Measurements from ENCODE around the gene FOXC2.

The FOXC2 gene

DNA sequence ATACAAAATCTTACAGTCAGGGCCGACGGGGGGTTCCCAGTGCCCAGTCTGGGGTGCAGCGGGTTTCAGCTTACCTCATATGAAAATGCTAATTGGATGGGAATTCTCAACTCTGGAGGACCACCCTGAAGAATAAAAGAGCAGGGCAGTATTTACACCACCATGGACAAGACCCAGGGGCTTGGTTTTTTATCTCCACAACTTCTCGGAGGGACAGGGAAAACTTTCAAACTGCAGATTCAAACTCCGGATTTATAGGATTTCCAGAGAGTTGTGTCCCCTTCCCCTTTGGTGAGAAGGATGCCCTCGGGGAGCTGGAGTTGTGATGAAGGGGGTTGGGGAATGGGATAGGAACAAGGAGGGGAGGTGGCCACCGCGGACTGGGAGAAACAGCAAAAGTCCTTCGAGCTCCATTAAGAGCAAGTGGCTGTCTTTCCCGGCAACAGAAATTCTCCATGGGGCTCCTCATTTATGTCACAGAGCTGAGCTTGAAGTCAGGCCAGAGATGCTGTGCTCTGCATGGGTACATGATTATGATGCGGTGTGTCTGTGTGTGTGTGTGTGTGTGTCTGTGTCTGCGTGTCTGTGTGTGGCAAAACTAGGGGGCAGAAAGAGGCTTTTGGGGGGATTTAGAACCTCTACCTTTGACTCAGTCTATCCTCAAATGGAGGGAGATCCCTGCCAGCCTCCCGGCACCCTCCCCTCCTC, 27.4 kb downstream of the FOXC2 start:
- no peak for DNase-seq

- DNase-seq = no peak
These were observed 28.1 kb downstream of the FOXC2 start for GRCh38 chr16:86594721-86595120.

GRCh38 chr16:86595983-86596605, 29.5 kb downstream of the FOXC2 start:
- DNase-seq = no peak

GRCh38 chr16:86597126-86597879, 30.7 kb downstream of the FOXC2 start:
- no peak for DNase-seq

DNA sequence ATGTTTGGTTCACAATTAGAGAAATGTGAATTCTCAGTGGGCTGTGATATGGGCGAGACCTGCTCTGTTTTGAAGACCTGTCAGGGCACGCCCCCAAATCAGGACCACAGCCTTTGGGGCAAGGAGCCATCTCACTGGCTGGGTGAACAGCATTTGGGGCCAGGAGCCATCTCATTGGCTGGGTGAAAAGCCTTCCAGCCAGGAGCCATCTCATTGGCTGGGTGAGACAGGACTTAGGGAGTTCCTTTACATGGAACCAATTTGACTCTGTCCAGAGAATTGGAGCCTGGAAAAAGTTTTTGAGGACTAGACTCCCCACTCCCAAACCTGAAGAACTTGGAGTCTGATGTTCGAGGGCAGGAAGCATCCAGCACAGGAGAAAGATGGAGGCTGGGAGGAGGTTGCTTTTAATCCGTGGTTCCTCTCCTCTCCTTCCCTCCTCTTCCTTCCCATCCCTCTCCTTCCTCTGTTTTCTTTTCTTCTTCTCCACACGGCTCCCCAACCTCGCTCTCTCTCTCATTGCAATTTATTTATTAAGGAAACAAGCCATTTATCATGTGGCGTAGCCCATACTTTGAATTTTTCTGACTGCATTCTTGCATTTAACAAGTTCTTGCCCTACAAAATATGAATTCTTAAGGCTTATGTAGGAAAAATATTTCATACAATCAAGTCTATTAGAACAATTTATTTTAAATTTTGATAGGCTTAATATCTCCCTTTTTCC, 31.4 kb downstream of the FOXC2 start:
- no peak for DNase-seq

- DNase-seq = no peak
These were observed 32.3 kb downstream of the FOXC2 start for GRCh38 chr16:86598607-86599565.

DNA sequence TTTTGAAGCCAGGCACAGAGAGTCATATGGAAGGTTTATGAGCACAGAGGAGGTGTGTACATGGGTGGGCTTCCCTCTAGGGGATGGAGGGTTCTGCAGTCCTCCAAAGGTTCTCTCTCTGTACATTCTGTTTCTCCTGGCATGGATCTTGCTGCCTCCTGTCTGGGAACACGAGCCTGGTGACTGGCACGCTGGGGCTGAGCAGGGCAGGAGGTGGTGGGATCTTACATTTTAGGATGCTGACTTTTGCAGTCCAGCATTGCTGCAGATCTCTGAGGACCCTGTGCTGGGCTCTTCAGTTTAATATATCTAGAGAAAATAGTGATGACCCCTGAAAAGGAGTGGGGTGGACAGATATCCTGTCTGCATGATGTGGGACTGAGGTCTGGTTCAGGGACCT, 34.7 kb downstream of the FOXC2 start:
- DNase-seq = no peak

DNA sequence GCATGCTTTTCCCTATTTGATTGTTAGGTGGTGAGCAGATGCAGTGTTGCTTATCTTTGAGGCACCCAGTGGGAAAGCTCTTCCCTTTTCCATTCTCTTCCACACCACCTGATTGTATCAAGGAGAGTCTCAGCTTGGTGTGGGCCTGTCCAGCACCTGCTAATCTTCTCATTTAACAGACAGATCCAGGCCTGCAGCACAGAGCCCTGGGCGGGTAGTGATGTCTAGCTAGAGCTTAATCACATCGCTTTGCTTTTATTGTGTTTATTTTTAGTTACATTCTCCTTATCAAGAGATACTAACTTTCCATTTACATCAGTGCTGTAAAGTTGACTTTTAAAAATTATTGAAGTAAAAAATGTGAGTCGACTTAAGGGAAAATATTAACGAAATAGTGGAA, 35.9 kb downstream of the FOXC2 start:
- no peak for DNase-seq

DNA sequence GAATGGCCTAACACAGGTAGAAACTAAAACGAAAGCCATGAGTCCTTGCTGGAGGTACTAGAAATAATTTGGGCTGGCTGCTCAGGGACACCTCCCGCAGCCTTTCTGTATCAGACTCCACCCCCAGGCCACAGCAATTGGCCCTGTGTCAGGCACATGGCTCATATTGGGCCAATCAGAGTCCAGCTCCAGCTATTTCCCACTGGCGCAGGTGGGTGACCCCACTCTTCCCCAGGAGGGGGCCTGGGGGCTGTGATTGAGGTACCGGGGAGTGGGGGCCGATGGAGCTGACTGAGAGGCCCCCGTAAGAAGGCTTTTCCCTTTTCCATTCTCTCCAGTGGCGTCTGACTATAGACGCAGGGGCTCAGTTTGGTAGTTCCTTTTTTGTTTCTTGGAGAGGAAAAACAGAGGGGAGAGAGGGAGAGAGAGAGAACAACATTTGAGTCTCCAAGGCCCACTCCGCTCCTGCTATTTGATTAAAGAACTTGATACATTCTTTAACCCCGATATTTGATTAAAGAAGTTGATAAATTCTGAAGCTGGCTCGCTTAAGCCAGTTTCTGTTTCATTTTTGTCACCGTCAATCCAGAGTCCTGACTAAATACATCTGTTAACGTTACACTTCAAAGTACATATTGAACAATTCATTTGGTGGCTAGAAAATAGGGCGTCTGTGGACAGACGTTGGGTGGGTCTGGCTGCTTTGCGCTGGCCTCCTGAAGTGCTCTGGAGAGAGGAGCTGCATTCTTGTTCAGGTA, 38.0 kb downstream of the FOXC2 start:
- no peak for DNase-seq

DNA sequence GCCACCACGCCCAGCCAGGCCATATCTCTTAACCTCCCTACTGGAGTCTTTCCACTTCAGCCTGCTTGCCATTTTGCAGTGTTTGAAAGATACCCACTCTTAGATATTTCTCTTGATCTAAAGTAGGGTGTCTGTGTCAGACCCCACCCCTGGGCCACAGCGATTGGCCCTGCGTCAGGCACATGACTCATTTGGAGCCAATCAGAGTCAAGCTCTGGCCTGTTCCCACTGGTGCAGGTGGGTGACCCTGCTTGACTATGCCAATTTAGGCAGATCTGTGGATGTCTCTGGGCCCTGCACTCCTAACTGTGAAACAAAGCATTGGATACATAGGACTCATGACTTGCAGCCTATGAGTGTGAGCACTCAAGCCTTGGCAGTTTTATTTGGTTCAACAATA, 39.3 kb downstream of the FOXC2 start:
- DNase-seq = no peak

DNA sequence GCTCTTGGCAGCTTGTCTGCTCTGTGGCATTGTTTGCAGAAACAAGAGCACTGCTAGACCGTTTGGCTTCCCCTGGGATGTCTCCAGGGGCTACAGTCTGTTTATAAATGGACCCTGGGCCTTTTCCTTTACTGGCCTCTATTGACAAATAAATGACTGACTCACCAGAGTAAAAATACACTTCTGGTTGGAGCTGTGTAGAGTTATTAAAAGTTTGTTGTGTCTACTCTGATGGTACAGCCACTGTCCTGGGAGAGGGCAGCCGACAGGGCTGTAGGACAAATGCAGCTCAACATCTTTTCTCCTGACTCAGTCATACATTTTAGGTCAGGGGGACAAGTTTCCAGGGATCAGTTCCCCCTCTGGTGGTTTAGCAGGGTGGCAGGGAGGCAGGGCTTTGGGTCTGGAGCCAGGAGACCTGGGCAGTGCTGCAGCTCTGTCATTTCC, 41.7 kb downstream of the FOXC2 start:
- DNase-seq = no peak

DNA sequence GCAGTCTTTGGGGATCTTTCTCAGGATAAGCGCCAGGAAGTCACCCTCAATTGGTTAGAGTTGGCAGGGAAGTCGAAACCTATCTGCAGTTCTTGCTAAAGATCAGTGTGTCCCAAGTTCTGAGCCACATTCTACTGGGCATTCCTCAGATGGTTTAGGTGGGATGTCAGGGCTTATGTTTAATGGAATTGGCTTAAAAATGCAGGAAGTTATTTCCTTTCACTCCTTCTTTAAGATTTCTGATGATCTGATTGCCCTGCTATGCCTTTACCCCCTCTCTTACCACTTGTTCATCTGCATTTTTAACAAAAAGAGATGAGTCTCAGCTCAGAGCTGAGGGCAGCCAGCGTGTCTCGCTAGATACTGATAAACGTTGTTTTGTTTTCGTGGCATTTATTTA, 42.5 kb downstream of the FOXC2 start:
- DNase-seq = no peak

DNA sequence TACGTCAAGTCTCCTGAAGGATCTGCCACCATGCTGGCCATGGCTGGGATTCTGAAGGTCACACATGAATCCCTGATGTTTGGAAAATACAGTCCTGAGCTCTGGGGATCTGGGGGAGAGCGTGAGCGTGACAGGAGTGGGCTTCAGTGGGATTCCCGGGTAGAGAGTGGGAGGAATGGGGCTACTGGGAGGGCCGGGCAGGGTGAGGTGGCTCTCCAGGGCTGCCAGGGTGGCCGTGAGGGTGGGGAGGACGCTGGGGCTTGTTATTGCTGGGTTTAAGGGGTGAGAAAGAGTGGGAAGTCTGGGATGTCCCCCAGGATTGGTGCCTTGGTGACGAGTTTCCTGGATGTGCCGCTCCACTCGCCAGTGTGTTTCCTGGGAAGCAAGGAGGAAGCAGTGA, 43.0 kb downstream of the FOXC2 start:
- no peak for DNase-seq

DNA sequence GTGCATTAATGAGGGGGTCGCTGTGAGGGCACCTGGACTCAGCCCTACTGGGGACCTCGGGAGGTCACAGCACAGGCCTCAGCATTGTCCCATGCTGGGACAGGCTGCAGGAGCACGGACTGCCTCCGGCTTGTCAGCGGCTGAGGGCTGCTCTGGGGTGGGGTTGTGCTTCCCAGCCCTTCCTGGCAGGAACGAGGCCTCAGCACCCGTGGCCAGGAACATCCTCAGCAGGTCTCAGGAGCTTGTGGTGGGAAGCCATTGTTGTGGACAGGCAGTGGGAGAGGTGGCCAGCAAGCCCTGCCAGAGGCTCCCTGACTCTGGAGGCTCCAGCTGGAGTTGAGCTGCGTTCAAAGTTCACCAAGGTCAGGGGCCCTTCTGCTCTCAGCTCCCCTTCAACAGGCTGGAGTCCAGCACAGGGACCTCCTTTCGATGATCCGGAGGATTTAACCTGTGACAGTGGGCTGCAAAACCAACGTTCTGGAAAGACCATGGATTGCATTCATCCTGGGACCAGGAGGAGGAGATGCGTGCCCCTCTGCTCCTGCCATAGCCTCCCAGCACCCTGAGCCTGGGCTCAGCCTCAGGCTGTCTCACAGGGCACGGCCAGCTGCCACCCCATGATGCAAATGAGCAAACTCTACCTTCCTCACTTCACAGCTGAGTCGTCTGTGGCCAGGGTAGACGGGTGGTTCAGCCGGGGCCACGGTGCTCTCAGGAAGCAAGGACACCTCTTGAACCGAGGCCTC, 44.3 kb downstream of the FOXC2 start:
- DNase-seq = no peak

DNA sequence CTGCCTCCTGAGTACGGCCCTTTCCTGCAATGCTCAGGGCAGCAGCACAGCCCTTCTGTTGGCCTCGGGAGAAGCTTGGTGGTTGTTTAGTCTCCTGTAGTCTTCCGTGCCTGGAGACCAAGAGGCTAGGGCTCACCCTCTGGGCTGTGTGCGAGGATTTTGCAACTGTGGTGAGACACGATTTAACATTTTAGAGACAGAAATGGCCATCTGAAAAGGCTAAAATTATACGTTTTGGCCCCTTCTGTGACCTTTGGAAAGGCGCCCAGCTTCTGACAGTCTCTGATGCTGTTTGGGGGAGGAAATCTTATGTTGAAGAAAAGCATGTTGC, 44.9 kb downstream of the FOXC2 start:
- no peak for DNase-seq

- DNase-seq = no peak
These were observed 45.3 kb downstream of the FOXC2 start for GRCh38 chr16:86611941-86612340.

DNA sequence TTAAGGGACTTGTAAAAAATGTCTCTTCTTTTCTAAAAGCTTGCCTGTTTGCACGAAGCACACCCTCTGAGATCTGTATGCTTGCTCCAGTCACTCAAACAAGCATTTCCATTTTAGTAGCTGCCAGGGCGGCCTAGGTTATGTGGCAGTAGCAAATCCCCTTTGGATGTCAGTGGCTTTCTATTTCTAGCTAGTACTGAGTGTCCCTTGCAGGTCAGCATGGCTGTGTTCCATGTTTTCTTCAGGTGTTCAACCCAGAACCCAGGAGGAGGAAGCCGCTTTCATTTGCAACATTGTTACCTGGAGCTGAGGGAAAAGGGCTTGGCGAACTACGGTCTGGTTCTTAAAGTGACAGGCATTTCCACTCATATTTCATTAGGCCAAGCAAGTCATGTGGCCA, 48.1 kb downstream of the FOXC2 start:
- DNase-seq = no peak

GRCh38 chr16:86616906-86617305, 50.3 kb downstream of the FOXC2 start:
- no peak for DNase-seq

- DNase-seq = no peak
These were observed 52.0 kb downstream of the FOXC2 start for GRCh38 chr16:86618431-86619238.

Data from NCI-H187 (cell line).